DOHH2 (cell line): ENCODE data around the gene C15orf61.

ENCODE experiments used
- H3F3A ChIP-seq: fragments of 200-600 bp; sonication (generic), shearing (Covaris generic); 2 replicates; pipeline ENCODE4 v1.6.0; 2016; ENCODE audit warnings: antibody characterized with exemption, mild to moderate bottlenecking; ENCODE audit not compliant: control insufficient read depth, insufficient read depth
- H3K27ac ChIP-seq: fragments of 200-600 bp; sonication (generic); 2 replicates; pipeline ENCODE4 v1.5.1; 2014; ENCODE audit warnings: low read depth, mild to moderate bottlenecking, low read length, moderate library complexity
- H3K27me3 ChIP-seq: fragments of 200-600 bp; sonication (generic); 2 replicates; pipeline ENCODE4 v1.6.1; 2014; ENCODE audit warnings: mild to moderate bottlenecking, low read length, mixed read lengths; ENCODE audit not compliant: control insufficient read depth
- H3K36me3 ChIP-seq: fragments of 200-600 bp; sonication (generic); 2 replicates; pipeline ENCODE4 v1.6.1; 2014; ENCODE audit warnings: mild to moderate bottlenecking, low read length, moderate library complexity, mixed read lengths; ENCODE audit not compliant: control insufficient read depth
- H3K4me1 ChIP-seq: fragments of 200-600 bp; sonication (generic); 2 replicates; pipeline ENCODE4 v1.6.1; 2014; ENCODE audit warnings: mild to moderate bottlenecking, low read length, mixed read lengths; ENCODE audit not compliant: control insufficient read depth
- H3K4me2 ChIP-seq: fragments of 200-600 bp; sonication (generic); 2 replicates; pipeline ENCODE4 v1.6.0; 2014; ENCODE audit warnings: mild to moderate bottlenecking, low read length, moderate library complexity
- H3K4me3 ChIP-seq: fragments of 200-600 bp; sonication (generic); 2 replicates; pipeline ENCODE4 v1.5.1; 2014; ENCODE audit warnings: mild to moderate bottlenecking, low read length, mixed read lengths
- H3K79me2 ChIP-seq: fragments of 200-600 bp; sonication (generic); 2 replicates; pipeline ENCODE4 v1.6.1; 2014; ENCODE audit warnings: mild to moderate bottlenecking, low read length, mixed read lengths; ENCODE audit not compliant: control insufficient read depth
- H3K9me2 ChIP-seq: fragments of 200-600 bp; sonication (generic); replicated peaks from 2 replicates; pipeline ENCODE4 v1.6.1; 2014; ENCODE audit warnings: mild to moderate bottlenecking, low read length, mixed read lengths; ENCODE audit not compliant: control insufficient read depth
- H3K9me3 ChIP-seq: fragments of 200-600 bp; sonication (generic); 2 replicates; pipeline ENCODE4 v1.6.1; 2014; ENCODE audit warnings: antibody characterized with exemption, low read length, mixed read lengths; ENCODE audit not compliant: control insufficient read depth, insufficient read depth
- H4K20me1 ChIP-seq: fragments of 200-600 bp; sonication (generic); 2 replicates; pipeline ENCODE4 v1.6.0; 2014; ENCODE audit warnings: low read depth, mild to moderate bottlenecking, antibody characterized with exemption, low read length, moderate library complexity; ENCODE audit not compliant: control insufficient read depth, insufficient read depth
- EZH2phosphoT487 ChIP-seq: fragments of 200-600 bp; sonication (generic); IDR thresholded peaks from 2 replicates; pipeline ENCODE4 v1.6.1; 2017; ENCODE audit warnings: borderline replicate concordance, mild to moderate bottlenecking, antibody characterized with exemption, low read length, moderate library complexity, mixed read lengths
- TF ChIP-seq, protein P1 (sequence below): fragments of 200-600 bp; sonication (generic); IDR thresholded peaks from one replicate; pipeline ENCODE4 v1.5.1; 2014; ENCODE audit warnings: antibody characterized with exemption, mild to moderate bottlenecking, low read depth, low read length; ENCODE audit not compliant: poor library complexity, severe bottlenecking

The C15orf61 gene

DNA sequence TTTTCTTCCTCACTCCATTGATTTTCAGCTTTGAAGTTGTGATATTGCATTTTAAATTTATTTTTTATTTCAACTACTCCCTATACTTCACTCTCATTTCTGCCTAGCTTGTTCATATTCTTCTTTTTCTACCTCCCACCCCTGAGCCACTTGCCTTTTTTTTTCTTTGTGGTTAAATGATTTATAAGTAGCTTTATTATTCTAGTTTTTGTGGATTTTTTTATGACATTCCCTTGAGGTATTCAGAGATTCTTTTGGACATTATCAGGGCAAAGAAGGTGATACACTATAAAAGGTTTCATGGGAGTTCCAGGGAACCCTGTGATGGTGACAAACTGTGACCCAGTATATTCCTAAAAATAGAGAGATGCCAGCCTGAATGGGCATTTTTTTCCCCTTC lies 3.3 kb downstream of the C15orf61 start:
- Histone ChIP-seq H3K4me3 (no peak overlapping the region), H3K9me2 (no peaks in the 10 kb centered on the region), H3K79me2 (peaks cover 54% of the 10 kb centered on the region), H3K27me3 (no peaks in the 10 kb centered on the region), H3K9me3 (no peaks in the 10 kb centered on the region), H3K4me2 (no peak overlapping the region), H3K4me1 (peaks cover 28% of the 10 kb centered on the region), H3K36me3 (peaks cover 19% of the 10 kb centered on the region; the same call in 1 of the 2 replicates), H4K20me1 (no peaks in the 10 kb centered on the region), H3F3A (no peaks in the 10 kb centered on the region; the same call in 1 of the 2 replicates), H3K27ac (no peak overlapping the region)
- TF ChIP-seq EZH2phosphoT487 = no peak
- TF ChIP-seq, protein P1, sequence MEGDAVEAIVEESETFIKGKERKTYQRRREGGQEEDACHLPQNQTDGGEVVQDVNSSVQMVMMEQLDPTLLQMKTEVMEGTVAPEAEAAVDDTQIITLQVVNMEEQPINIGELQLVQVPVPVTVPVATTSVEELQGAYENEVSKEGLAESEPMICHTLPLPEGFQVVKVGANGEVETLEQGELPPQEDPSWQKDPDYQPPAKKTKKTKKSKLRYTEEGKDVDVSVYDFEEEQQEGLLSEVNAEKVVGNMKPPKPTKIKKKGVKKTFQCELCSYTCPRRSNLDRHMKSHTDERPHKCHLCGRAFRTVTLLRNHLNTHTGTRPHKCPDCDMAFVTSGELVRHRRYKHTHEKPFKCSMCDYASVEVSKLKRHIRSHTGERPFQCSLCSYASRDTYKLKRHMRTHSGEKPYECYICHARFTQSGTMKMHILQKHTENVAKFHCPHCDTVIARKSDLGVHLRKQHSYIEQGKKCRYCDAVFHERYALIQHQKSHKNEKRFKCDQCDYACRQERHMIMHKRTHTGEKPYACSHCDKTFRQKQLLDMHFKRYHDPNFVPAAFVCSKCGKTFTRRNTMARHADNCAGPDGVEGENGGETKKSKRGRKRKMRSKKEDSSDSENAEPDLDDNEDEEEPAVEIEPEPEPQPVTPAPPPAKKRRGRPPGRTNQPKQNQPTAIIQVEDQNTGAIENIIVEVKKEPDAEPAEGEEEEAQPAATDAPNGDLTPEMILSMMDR = no peak

DNA sequence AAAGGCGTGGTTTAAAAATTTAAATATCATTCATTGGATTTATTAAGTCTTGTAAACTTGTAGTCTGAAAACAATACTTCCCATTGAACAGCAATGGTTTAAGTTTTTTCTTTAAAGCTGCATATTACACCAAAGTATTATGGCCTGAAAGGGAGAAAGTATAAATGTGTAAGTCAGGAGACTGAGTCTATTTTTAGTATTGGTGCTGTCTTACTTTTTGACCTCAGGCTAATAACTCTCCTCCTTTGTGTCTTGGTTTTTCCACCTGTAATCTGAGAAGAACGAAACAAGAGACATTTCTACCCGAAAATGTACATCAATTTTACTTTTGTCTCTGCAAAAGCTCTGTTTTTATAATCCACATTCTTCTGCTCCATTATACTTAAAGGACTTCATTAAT lies 7.6 kb downstream of the C15orf61 start:
- no peak overlapping the region for H3K27ac ChIP-seq
- H3K9me3 ChIP-seq = no peaks in the 10 kb centered on the region

DNA sequence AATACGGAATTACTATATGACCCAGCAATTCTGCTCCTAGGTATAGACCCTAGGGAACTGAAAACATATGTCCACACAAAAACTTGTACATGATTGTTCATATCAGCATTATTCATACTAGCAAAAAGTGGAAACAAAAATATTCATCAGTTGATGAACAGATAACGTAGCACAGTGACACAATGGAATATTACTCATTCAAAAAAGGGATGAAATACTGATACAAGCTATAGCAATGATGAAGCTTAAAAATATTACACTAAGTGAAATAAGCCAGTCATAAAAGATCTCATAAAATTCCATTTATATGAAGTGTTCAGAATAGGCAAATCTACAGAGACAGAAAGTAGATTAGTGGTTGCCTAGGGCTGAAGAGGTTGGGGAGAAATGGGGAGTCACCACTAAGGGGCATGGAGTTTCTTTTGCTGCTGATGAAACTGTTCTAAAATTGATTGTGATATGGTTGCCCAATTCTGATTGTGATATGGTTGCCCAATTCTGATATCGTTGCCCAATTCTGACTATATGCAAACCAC lies 10.5 kb downstream of the C15orf61 start:
- H3K4me2 ChIP-seq = no peak overlapping the region
- no peak overlapping the region for H3K27ac ChIP-seq
- TF ChIP-seq EZH2phosphoT487 = no peak
- TF ChIP-seq, protein P1 = no peak

More for the DNA sequence above, 7.6 kb downstream of the C15orf61 start:
- Histone ChIP-seq H3K4me1 (peaks cover 6% of the 10 kb centered on the region), H4K20me1 (no peaks in the 10 kb centered on the region), H3K79me2 (peaks cover 24% of the 10 kb centered on the region), H3K27me3 (no peaks in the 10 kb centered on the region), H3K9me2 (no peaks in the 10 kb centered on the region), H3K36me3 (peaks cover 15% of the 10 kb centered on the region; the same call in 1 of the 2 replicates), H3F3A (peaks cover 2% of the 10 kb centered on the region; the same call in 1 of the 2 replicates), H3K4me3 (no peak overlapping the region), H3K4me2 (no peak overlapping the region)
- TF ChIP-seq, protein P1 = no peak
- no peak for TF ChIP-seq EZH2phosphoT487

More for the DNA sequence above, 10.5 kb downstream of the C15orf61 start:
- no peaks in the 10 kb centered on the region for H3K27me3 ChIP-seq
- no peak overlapping the region for H3K4me3 ChIP-seq
- no peaks in the 10 kb centered on the region for H3K9me3 ChIP-seq
- H3K79me2 ChIP-seq = no peaks in the 10 kb centered on the region
- peaks cover 2% of the 10 kb centered on the region; the same call in 1 of the 2 replicates for H3F3A ChIP-seq
- H3K4me1 ChIP-seq = peaks cover 4% of the 10 kb centered on the region; the same call in 1 of the 2 replicates
- no peaks in the 10 kb centered on the region for H3K9me2 ChIP-seq
- no peaks in the 10 kb centered on the region for H4K20me1 ChIP-seq
- H3K36me3 ChIP-seq = peaks cover 15% of the 10 kb centered on the region; the same call in 1 of the 2 replicates
